HG03280 (cell line): Measurements from ENCODE around the gene NOX5.

Experiments used
- ATAC-seq: cut with Tn5 transposase; IDR thresholded peaks from one replicate; pipeline ENCODE4 v1.9.1; 2021; ENCODE audit warnings: mild to moderate bottlenecking, moderate library complexity; ENCODE audit not compliant: unreplicated experiment

Gene NOX5

GRCh38 chr15:69094124-69094921 lies 79.8 kb downstream of the NOX5 start:
- ATAC-seq, result no peak

DNA sequence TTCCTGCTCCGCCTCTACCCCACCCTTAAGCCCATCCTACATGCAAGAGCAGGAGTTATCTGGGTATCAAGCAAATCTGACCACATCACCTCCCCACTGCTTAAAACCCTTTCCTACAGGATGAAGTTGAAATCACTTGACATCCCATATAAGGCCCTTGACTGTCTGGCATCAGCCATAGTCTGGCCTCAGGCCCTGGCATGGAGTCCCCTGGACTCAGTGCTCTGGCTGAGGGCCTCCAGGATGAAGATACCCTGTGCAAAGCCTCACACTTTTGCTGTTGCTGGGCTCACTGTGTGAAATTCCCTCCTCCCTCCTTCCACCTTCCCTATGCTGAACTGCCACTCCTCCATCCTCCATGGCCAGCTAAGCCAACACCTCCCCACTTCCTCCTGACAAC lies 80.8 kb downstream of the NOX5 start:
- no peak for ATAC-seq

- ATAC-seq, result no peak
Measured at GRCh38 chr15:69096196-69096595, 81.7 kb downstream of the NOX5 start.

GRCh38 chr15:69096626-69097025 lies 82.1 kb downstream of the NOX5 start:
- no peak for ATAC-seq

GRCh38 chr15:69098771-69099170 lies 84.3 kb downstream of the NOX5 start:
- ATAC-seq, result no peak

DNA sequence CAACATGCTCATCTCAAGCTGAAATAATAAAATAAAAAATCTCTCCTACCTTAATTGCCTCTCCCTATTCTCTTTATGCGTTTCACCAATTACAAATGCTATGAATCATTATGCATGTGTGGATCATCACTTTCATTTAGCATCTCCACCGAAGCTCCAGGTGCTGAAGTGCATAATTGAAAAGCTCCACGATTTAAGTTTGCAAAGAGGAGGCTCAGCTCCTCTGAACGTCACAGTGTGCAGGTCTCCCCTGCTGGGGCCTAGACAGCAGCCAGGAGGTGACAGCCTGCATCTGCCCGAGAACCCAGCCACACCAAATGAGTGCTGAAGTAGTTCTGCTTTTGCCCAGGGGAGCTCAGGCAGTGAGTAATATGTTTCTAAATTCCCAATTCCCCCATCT lies 85.4 kb downstream of the NOX5 start:
- ATAC-seq, result no peak

- no peak for ATAC-seq
Measured at GRCh38 chr15:69100821-69101220, 86.3 kb downstream of the NOX5 start.

GRCh38 chr15:69104050-69104750 lies 89.7 kb downstream of the NOX5 start:
- no peak for ATAC-seq

GRCh38 chr15:69105451-69105985 lies 91.0 kb downstream of the NOX5 start:
- no peak for ATAC-seq

GRCh38 chr15:69107025-69107620 lies 92.6 kb downstream of the NOX5 start:
- no peak for ATAC-seq
